ENCODE measurements around the gene LRRK1. TPM values are rescaled to one million over a fixed set of nuclear protein-coding genes. Genes with fewer than 3 reads are reported as not detected.

Gene LRRK1
- polyA plus RNA-seq, 2 of the 4 experiments (the other 2 are of a cell fraction): 12.2 to 17.7 TPM

- Histone ChIP-seq H3K4me2 (no peak overlapping the region), H3K4me3 (no peak overlapping the region), H3K4me1 (no peaks in the 10 kb centered on the region), H3K27ac (no peak overlapping the region), H3K9me3 (no peaks in the 10 kb centered on the region)
- FAIRE-seq (no peak), DNase-seq (ENCODE audit: low read depth in 1 of 2, low spot score in 1 of 2) (no peak), ATAC-seq (no peak; a peak in 1 of 6 replicates)
- ChIA-PET POLR2A (no interaction called here), CTCF (interaction anchor here (1.2 to 8.3 kb wide), 7 partner anchors 14 to 275 kb away, joined by 3 to 69 read pairs (median 5); partner anchors contain the start of gene LRRK1)
- WGBS (ENCODE audit: missing lambda C conversion rate): 88% methylated on average over 22 of the region's 22 CpGs
- no peak for TF ChIP-seq MAX (IDR thresholded peaks at IDR 0.05)
- no peak for TF ChIP-seq HOXB5 (CRISPR knock-in tag; IDR thresholded peaks at IDR 0.05)
- no peak for TF ChIP-seq ZNF302 (CRISPR knock-in tag; IDR thresholded peaks at IDR 0.05)
- no peak for TF ChIP-seq ATOH8 (CRISPR knock-in tag; IDR thresholded peaks at IDR 0.05; ENCODE audit: low read depth)
- no peak for TF ChIP-seq CTCF (IDR thresholded peaks at IDR 0.05)
- TF ChIP-seq MAFK (IDR thresholded peaks at IDR 0.05; ENCODE audit: partially characterized antibody): no peak
- no peak for TF ChIP-seq TP53 (CRISPR knock-in tag; IDR thresholded peaks at IDR 0.05)
- no peak for TF ChIP-seq FOSB (CRISPR knock-in tag; IDR thresholded peaks at IDR 0.05)
- no peak for TF ChIP-seq HOXB13 (CRISPR knock-in tag; IDR thresholded peaks at IDR 0.05; ENCODE audit: low read depth)
- TF ChIP-seq KDM1A (IDR thresholded peaks at IDR 0.05; ENCODE audit: low read depth): no peak
- no peak for TF ChIP-seq BCL3 (IDR thresholded peaks at IDR 0.05)
- TF ChIP-seq POLR2A (IDR thresholded peaks at IDR 0.05; ENCODE audit: low read length): no peak
- TF ChIP-seq SMC3 (IDR thresholded peaks at IDR 0.05): no peak
- no peak for TF ChIP-seq JUN (IDR thresholded peaks at IDR 0.05)
These were observed 16.6 kb upstream of the LRRK1 start for GRCh38 chr15:100902436-100903167.

- no peak overlapping the region for H3K27ac ChIP-seq
- FAIRE-seq: peak; percentile 18
- H3K4me1 ChIP-seq: no peaks in the 10 kb centered on the region
- H3K4me3 ChIP-seq: no peak overlapping the region
- ChIA-PET CTCF (interaction anchor here (0.7 to 8.3 kb wide), 7 partner anchors 14 to 276 kb away, joined by 3 to 69 read pairs (median 5); partner anchors contain the start of gene LRRK1), POLR2A (no interaction called here)
- no peak for TF ChIP-seq HES2 (IDR thresholded peaks at IDR 0.05)
- no peak for TF ChIP-seq POLR2A (IDR thresholded peaks at IDR 0.05; ENCODE audit: low read length)
- no peak for TF ChIP-seq MYC (IDR thresholded peaks at IDR 0.05; ENCODE audit: borderline replicate concordance, low read length)
- no peak for TF ChIP-seq CBX8 (IDR thresholded peaks at IDR 0.05)
- no peak for TF ChIP-seq TP53 (CRISPR knock-in tag; IDR thresholded peaks at IDR 0.05)
- DNase-seq (ENCODE audit: low read depth in 1 of 2, low spot score in 1 of 2): no peak
- no peak for ATAC-seq
- WGBS (ENCODE audit: missing lambda C conversion rate): 90% methylated on average over 3 of the region's 3 CpGs
- no peak overlapping the region for H3K4me2 ChIP-seq
- no peaks in the 10 kb centered on the region for H3K9me3 ChIP-seq
These were observed 16.0 kb upstream of the LRRK1 start for GRCh38 chr15:100903168-100903554.

- Histone ChIP-seq H3K4me3 (no peak overlapping the region), H3K4me2 (no peak overlapping the region), H3K4me1 (no peaks in the 10 kb centered on the region), H3K9me3 (no peaks in the 10 kb centered on the region), H3K27ac (no peak overlapping the region)
- ChIA-PET POLR2A (interaction anchor here (1.1 kb wide), 1 partner anchor 14 kb away, joined by 3 read pairs; no protein-coding TSS in a partner anchor), CTCF (interaction anchor here (0.7 to 8.3 kb wide), 7 partner anchors 12 to 234 kb away, joined by 3 to 69 read pairs (median 3); partner anchors contain the start of gene LRRK1)
- ATAC-seq (no peak), FAIRE-seq (no peak), DNase-seq (ENCODE audit: low read depth in 1 of 2, low spot score in 1 of 2) (no peak)
- WGBS (ENCODE audit: missing lambda C conversion rate): 90% methylated on average over 8 of the region's 8 CpGs
- TF ChIP-seq RAD21 (conservative IDR thresholded peaks at IDR 0.05 in 1 of 2, IDR thresholded peaks at IDR 0.05 in 1 of 2): peak in 1 of 2 experiments; percentile 35; a peak in 2 of 5 replicates
- no peak for TF ChIP-seq ZSCAN20 (CRISPR knock-in tag; IDR thresholded peaks at IDR 0.05)
These were observed 13.3 kb upstream of the LRRK1 start for GRCh38 chr15:100905850-100906249.

All from A549 (cell line).